HG02870 (cell line): ENCODE data around the gene CHD8.
A peak's percentile ranks its signal among the peaks of the same experiment; 100 is the strongest.

Experiments used
- ATAC-seq: cut with Tn5 transposase; IDR thresholded peaks from one replicate; pipeline ENCODE4 v1.9.1; 2021; ENCODE audit warnings: mild to moderate bottlenecking, moderate library complexity; ENCODE audit not compliant: unreplicated experiment

The CHD8 gene

GRCh38 chr14:21440859-21441258 lies 15.1 kb downstream of the CHD8 start:
- no peak for ATAC-seq

- peak; percentile 99 for ATAC-seq
Measured at GRCh38 chr14:21437063-21437901, 18.6 kb downstream of the CHD8 start.

GRCh38 chr14:21436567-21437062 lies 19.3 kb downstream of the CHD8 start:
- ATAC-seq: no peak

GRCh38 chr14:21431126-21431525 lies 24.8 kb downstream of the CHD8 start:
- ATAC-seq: no peak

- no peak for ATAC-seq
Measured at GRCh38 chr14:21428930-21429329, 27.0 kb downstream of the CHD8 start.

GRCh38 chr14:21426692-21427091 lies 29.2 kb downstream of the CHD8 start:
- ATAC-seq: no peak

GRCh38 chr14:21419528-21419927 lies 36.4 kb downstream of the CHD8 start:
- ATAC-seq: no peak

- ATAC-seq: no peak
Measured at GRCh38 chr14:21415329-21415728, 40.6 kb downstream of the CHD8 start.

GRCh38 chr14:21414137-21414631 lies 41.7 kb downstream of the CHD8 start:
- ATAC-seq: no peak

GRCh38 chr14:21408147-21408546 lies 47.8 kb downstream of the CHD8 start:
- ATAC-seq: no peak

GRCh38 chr14:21406213-21406612 lies 49.7 kb downstream of the CHD8 start:
- ATAC-seq: no peak

GRCh38 chr14:21405097-21405496 lies 50.8 kb downstream of the CHD8 start:
- ATAC-seq: no peak

GRCh38 chr14:21399311-21399870 lies 56.5 kb downstream of the CHD8 start:
- no peak for ATAC-seq

- no peak for ATAC-seq
Measured at GRCh38 chr14:21398901-21399300, 57.0 kb downstream of the CHD8 start.

GRCh38 chr14:21395450-21395849 lies 60.5 kb downstream of the CHD8 start:
- ATAC-seq: no peak

- ATAC-seq: no peak
Measured at GRCh38 chr14:21385188-21385904, 70.6 kb downstream of the CHD8 start.

GRCh38 chr14:21384494-21384851 lies 71.5 kb downstream of the CHD8 start:
- peak; percentile 22 for ATAC-seq

- peak; percentile 83 for ATAC-seq
Measured at GRCh38 chr14:21383848-21384493, 72.0 kb downstream of the CHD8 start, which contains the start of gene SUPT16H. Gene SUPT16H (minus strand): TSS chr14:21384019. CDS start chr14:21383927, 92 bp downstream.

- ATAC-seq: peak; percentile 22
Measured at GRCh38 chr14:21382886-21383847, 72.8 kb downstream of the CHD8 start.

- no peak for ATAC-seq
Measured at GRCh38 chr14:21382095-21382494, 73.8 kb downstream of the CHD8 start.
